GM19328 (cell line): ENCODE measurements around the gene VSTM4.

Experiments used
- ATAC-seq: cut with Tn5 transposase; IDR thresholded peaks from one replicate; pipeline ENCODE4 v1.9.1; 2021; ENCODE audit warnings: mild to moderate bottlenecking, moderate library complexity; ENCODE audit not compliant: unreplicated experiment

VSTM4 gene

DNA sequence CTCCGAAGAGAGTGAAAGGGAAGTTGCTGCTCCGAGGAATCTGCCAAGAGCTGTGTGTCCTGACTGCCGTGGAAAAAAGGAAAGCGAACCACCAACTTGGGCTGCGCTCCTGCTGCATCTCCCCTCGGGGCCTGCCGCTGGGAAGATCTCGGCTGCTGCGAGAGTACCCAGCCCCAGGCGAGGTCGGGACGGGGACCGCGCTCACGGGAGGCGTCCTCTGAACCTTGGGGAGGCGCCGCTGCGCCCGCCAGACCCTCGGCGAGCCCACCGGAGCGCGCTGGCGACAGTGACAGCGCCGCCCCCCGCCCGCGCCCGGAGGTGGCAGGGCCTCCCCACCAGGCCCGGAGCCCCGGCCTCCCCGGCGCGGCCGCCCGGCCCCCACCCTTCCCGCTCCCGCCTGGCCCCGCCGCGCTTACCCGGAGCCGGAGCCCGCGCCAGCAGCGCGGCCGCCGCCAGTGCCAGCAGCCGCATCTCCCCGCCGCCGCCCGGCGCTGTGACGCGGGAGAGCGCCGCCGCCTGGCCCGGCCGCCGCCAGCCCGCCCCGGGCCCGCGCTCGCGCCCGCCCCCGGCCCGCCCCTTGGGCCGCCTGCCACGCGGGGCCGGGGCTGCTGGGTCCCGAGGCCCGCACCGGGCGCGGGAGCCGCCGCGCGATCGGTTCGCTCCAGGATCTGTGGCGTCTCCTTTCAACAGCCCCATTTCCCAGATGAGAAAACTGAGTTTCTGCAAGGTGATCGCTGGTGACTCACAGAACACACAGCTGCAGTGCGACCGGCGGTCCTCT lies at the start of gene VSTM4:
Gene VSTM4 (minus strand): TSS at position 508 of the 781 bp plus-strand sequence. CDS start 37 bp downstream, at position 471.
- ATAC-seq = no peak

DNA sequence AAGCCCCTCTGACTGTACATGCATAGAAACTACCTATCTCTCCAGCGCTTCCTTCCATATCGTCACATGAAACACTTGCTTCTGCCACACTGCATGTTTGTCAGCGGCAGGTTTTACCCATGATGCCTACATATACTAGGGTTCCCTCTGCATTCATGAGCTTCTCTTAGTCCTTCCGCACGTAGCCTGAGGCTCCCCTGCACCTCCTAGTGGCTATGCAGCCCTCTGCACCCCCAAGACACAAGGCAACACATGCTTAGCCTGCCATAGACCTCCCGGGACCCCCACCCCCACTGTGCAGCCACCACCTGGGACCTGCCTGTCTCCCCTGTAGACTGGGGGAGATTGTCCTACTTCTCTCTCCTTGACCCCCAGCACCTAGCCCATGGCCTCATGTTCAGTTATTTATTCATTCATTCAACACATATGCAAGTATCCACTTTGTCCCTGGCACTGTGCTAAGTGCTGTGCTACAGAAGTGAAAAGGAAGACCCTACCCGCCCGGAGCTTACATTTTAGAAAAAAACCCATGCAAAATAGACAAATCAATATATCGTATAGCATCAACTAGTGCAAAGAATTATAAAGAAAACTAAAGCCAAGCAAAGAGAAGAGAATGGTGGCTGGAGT lies 49.4 kb upstream of the VSTM4 start:
- peak; percentile 89 for ATAC-seq

DNA sequence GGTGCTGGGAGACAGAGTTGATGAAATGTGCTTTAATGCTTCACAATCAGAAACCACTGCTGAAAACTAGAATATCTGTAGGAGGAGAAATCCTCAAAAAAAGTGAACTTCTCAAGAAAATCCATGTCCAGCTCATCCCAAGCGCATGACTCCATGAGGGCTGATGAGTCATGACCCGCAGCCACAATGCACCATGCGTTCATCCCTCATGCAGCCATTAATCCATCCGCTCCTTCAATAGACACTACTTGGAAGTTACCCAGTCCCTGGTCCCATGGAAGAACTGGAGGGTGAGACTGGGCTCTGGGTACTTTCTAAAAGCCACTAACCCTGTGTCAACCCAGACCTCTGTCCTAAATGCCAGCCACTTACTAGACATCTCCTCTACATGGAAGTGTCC lies 48.4 kb upstream of the VSTM4 start:
- ATAC-seq = no peak

GRCh38 chr10:49162761-49163310 lies 47.5 kb upstream of the VSTM4 start:
- no peak for ATAC-seq

DNA sequence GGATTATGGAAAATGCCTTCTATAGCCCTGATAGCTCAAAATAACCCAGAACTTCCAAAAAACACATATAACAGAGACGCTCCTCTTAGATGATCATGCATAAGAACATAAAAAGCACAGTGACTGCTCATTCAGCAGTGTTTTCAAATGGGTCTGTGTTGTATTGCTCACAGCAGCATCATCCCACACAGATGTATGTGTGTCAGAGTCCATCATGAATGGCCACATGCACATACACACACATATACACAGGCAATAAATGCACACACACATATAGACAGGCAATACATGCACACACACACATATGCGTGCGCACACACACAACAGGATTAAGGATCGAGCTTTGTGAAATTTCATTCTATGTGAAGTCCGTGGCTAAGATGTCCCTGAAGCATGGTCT lies 46.7 kb upstream of the VSTM4 start:
- ATAC-seq = no peak

DNA sequence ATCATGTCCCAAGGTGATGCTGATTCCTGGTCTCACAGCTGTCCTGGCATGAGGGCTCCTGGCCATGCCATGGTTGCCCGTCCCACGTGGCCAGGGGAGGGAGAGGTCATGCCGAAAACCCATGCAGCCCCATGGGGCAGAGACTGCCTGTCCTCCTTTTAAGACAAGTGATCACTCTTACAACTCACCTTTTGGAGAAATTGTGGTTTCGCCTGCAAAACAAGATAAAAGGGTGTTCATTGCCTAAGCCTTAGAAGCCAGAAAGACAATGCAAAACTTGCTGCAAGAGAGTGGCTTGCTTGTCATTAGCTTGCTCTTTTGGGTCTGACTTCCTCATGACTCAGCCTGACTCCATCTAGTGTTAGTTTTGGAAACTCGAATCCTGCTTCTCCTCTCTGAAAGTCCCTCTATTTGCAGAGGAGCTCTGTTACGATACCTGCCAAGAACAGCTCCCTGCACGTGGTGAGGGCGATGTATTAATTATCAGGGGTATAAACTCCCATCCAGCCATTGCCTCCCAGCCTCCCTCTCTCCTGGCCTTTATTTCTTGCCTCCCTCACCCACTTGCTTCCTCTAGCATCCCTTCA lies 46.2 kb upstream of the VSTM4 start:
- ATAC-seq = no peak

GRCh38 chr10:49160814-49161213 lies 45.5 kb upstream of the VSTM4 start:
- no peak for ATAC-seq

DNA sequence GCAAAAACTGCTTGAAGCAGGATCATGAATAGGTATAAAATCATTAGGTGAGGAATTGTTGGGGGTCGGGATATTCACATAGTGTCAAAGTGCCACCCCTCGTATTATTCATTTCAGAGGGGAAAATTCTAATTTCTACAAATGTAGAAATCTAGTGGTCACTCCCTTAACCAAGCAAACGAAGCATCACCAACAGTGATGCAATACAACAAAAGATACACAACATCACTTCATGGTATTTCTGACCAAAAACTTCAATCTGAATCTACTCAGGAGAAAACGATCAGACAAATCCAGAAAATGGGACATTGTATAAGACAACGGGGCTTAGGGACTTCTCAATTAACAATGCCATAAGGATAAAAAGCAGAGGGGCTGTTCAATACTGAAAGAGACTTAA lies 44.8 kb upstream of the VSTM4 start:
- ATAC-seq = no peak

DNA sequence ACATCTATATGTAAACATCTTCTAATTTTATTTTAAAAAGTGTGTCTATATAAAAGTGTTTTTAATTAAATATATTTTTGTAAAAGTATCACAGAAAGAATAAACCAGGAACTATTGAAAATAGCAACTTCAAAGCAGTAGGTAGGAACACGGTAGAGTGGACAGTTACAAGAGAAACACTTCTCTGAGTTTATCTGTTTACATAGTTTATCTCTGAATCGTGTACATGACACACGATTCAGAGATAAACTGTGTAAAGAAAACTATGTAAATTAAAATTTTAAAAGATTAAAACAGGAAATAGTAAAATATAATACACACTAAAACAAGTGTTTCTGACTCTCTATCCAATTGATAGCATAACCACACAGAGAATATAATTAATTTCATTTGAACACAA lies 43.6 kb upstream of the VSTM4 start:
- ATAC-seq = no peak

- ATAC-seq = no peak
Measured at GRCh38 chr10:49158404-49158803, 43.1 kb upstream of the VSTM4 start.

DNA sequence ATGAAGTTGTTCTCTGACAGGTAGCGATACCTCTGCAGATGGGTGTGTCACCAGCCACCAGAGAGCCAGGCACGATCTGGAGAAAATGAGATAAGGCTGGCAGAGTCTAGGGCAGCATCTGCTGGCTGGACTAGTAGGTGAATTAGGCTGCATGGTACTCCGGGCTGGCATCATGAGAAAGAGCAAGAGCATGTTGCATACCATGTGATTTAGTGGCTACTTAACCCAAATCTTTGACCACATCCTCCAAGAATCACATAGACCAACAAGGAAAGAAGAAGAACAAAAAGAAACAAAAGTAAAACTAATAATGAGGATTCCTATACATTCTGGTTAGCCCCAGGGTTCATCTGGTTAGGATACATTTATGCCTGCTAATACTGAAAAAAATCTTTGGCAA lies 41.9 kb upstream of the VSTM4 start:
- ATAC-seq = no peak

DNA sequence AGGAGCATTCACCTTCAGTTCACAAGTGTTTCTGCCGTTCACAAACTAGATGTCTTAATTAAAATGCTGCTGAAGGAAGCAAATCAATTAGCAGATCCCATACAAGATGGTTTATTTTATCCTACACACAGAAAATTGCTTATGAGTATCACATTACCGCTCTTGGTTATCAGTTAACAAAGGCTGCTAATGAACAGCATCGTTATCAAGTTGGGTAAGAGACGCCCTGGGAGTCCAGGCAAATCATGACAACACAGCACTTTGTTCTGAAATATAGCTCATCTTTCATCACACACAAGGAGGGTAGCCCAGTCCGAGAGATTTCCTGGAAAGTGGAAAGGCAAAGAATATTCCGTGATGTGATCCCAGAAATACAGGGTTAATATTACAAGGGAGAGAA lies 39.3 kb upstream of the VSTM4 start:
- no peak for ATAC-seq

- ATAC-seq = no peak
Measured at GRCh38 chr10:49153971-49154370, 38.6 kb upstream of the VSTM4 start.

DNA sequence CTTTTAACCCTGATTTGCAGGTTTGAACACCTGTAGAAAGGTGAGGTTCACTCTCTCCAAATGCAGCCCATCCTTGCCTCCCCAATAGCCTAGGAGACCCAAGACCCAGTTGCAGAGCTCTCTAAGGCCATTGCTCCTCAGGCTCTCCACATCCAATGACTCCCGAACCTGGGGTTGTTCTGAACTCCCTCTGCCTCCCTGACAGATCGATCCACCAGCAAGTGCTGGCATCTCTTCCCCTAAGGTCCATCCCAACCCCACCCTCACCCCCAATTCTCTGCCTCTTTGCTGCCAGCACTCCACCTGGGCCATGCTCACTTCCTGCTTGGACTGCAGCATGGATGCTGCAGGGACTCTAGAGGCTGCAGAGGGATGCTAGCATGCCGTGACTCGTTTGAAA lies 37.8 kb upstream of the VSTM4 start:
- ATAC-seq = no peak

DNA sequence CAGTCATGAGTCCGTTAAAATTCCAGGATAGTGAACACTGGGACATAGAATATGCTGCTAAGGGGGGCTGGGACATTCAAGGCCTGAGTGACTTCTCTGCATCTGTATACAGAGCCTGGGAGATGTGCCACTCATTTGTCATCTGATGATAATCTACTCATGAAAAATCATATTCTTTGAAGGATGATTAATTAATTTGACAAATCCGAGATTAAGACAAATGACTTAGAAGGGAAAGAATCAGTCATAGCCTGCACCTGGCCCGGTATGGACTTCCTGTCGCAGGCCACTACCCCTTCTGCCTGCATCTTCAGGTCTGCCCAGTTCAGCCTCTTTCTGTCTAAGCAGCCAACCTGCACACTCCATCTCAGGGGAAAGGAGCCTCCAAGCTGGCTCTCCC lies 37.3 kb upstream of the VSTM4 start:
- ATAC-seq = no peak

- no peak for ATAC-seq
Measured at GRCh38 chr10:49152037-49152436, 36.7 kb upstream of the VSTM4 start.

GRCh38 chr10:49151481-49151880 lies 36.2 kb upstream of the VSTM4 start:
- ATAC-seq = no peak

- no peak for ATAC-seq
Measured at GRCh38 chr10:49151025-49151445, 35.7 kb upstream of the VSTM4 start.

DNA sequence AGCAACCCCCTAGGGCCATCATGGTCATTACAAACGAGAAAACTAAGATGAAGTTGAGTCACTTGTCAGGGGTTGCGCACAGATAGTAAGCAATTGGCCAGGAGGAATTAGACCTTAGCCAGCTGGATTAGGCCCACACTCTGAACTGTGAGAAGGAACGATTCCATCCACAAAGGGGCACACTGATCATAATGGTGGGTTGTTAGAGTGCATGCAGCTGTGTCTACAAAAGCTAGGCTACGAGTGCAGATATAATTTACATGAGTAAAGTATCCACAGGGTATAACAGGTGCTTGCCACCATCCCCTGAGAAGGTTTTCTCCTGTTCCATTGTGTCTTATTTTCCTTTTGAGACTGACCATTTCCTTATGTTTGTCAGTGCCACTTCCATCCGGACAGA lies 35.1 kb upstream of the VSTM4 start:
- no peak for ATAC-seq

DNA sequence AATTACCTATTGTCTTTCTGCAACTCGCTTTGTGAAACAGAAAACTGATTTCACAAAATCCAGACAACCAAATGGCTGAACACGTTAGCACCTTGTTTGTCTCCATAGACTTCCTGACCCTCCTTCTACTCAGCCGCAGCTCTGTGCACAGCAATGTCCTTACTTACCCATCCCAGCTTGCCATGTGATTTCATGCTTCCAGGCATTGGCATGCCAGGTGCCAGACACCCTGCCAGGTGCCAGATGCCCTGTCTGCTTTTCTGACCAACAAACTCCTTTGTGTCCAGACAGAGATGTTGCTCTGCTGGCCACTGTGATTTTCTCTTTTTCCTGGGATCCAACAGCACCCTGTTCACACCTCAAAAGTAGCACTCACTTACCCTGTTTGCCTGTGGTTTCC lies 34.6 kb upstream of the VSTM4 start:
- no peak for ATAC-seq

GRCh38 chr10:49144058-49144720 lies 28.9 kb upstream of the VSTM4 start:
- ATAC-seq = no peak
